CD14-positive monocyte (primary cell): ENCODE data around the gene SRPX. TPM values are rescaled to one million over a fixed set of nuclear protein-coding genes. Genes with fewer than 3 reads are reported as not detected.

ENCODE experiments used
- DNase-seq, 3 donors: peaks; one replicate each; pipeline ENCODE4 v3.0.0-alpha.2; 2011 to 2022
- H2AFZ ChIP-seq: 2 replicates; pipeline ENCODE4 v1.6.0; 2012; ENCODE audit warnings: mild to moderate bottlenecking, low read depth, low read length, inconsistent platforms; ENCODE audit not compliant: insufficient read depth, poor library complexity, severe bottlenecking
- H3K27ac ChIP-seq, 2 donors: 1 replicate in 1 of 2; 2 replicates in 1 of 2; pipeline ENCODE4 v1.5.1; 2012 to 2013; ENCODE audit warnings: low read length in 2 of 2, control low read depth in 1 of 2, inconsistent platforms in 1 of 2, low read depth in 1 of 2, mild to moderate bottlenecking in 1 of 2
- H3K27me3 ChIP-seq, 2 donors: one replicate each; pipeline versions ENCODE4 v1.6.0 to v1.6.1; 2011 to 2013; ENCODE audit warnings: low read length in 2 of 2; ENCODE audit not compliant: control insufficient read depth in 2 of 2, insufficient read depth in 2 of 2
- H3K36me3 ChIP-seq, 2 donors: replicated peaks in 1 of 2; 1 replicate in 1 of 2; 2 replicates in 1 of 2; pipeline versions ENCODE4 v1.5.1 to v1.6.1; 2012 to 2013; ENCODE audit warnings: low read length in 2 of 2, control low read depth in 1 of 2, inconsistent platforms in 1 of 2, mild to moderate bottlenecking in 1 of 2; ENCODE audit not compliant: insufficient read depth in 2 of 2, control insufficient read depth in 1 of 2
- H3K4me1 ChIP-seq, 2 donors: 1 replicate in 1 of 2; 2 replicates in 1 of 2; pipeline versions ENCODE4 v1.5.1 to v1.6.1; 2012 to 2013; ENCODE audit warnings: low read length in 2 of 2, control low read depth in 1 of 2, inconsistent platforms in 1 of 2, mild to moderate bottlenecking in 1 of 2, moderate library complexity in 1 of 2; ENCODE audit not compliant: insufficient read depth in 2 of 2, control insufficient read depth in 1 of 2
- H3K4me2 ChIP-seq: replicated peaks from 2 replicates; pipeline ENCODE3; 2012; ENCODE audit warnings: low read length, moderate library complexity, mild to moderate bottlenecking; ENCODE audit not compliant: poor library complexity, severe bottlenecking; ENCODE audit errors: extremely low read depth
- H3K4me3 ChIP-seq, 3 experiments: fragments of 200-600 bp in 1 of 3; sonication (generic) in 1 of 3; replicated peaks in 1 of 3; 1 replicate in 2 of 3; 2 replicates in 1 of 3; pipeline ENCODE4 v1.5.1; 2011 to 2013; ENCODE audit warnings: low read length in 3 of 3, mild to moderate bottlenecking in 3 of 3, control low read depth in 2 of 3, low read depth in 2 of 3, inconsistent platforms in 1 of 3, moderate library complexity in 1 of 3
- H3K79me2 ChIP-seq: 2 replicates; pipeline ENCODE4 v1.6.0; 2012; ENCODE audit warnings: mild to moderate bottlenecking, control low read depth, inconsistent platforms, low read length, moderate library complexity; ENCODE audit not compliant: insufficient read depth
- H3K9ac ChIP-seq: 2 replicates; pipeline ENCODE4 v1.6.0; 2017; ENCODE audit warnings: low read length, mild to moderate bottlenecking; ENCODE audit not compliant: insufficient read depth, poor library complexity, severe bottlenecking
- H3K9me3 ChIP-seq, 2 donors: replicated peaks in 1 of 2; 1 replicate in 1 of 2; 2 replicates in 1 of 2; pipeline versions ENCODE4 v1.5.1 to v1.6.1; 2012 to 2013; ENCODE audit warnings: low read length in 2 of 2, control low read depth in 1 of 2; ENCODE audit not compliant: control insufficient read depth in 1 of 2, insufficient read depth in 1 of 2
- H4K20me1 ChIP-seq: 2 replicates; pipeline ENCODE4 v1.6.0; 2012; ENCODE audit warnings: mild to moderate bottlenecking, low read length, control low read depth, moderate library complexity; ENCODE audit not compliant: insufficient read depth
- H3K27ac Mint-ChIP-seq, 7 donors: one replicate each; pipeline ENCODE4 v1.8.0; 2020; ENCODE audit warnings: mild to moderate bottlenecking in 7 of 7, mixed read lengths in 7 of 7, moderate library complexity in 6 of 7, inconsistent platforms in 2 of 7
- H3K27me3 Mint-ChIP-seq, 3 donors: one replicate each; pipeline ENCODE4 v1.8.0; 2021 to 2022; ENCODE audit warnings: low read depth in 3 of 3, mild to moderate bottlenecking in 3 of 3, mixed read lengths in 3 of 3, moderate library complexity in 3 of 3, inconsistent platforms in 1 of 3
- H3K36me3 Mint-ChIP-seq, 2 donors: one replicate each; pipeline ENCODE4 v1.8.0; 2020; ENCODE audit warnings: mixed read lengths in 2 of 2, inconsistent platforms in 1 of 2, mild to moderate bottlenecking in 1 of 2
- H3K4me1 Mint-ChIP-seq: one replicate; pipeline ENCODE4 v1.8.0; 2020; ENCODE audit warnings: mild to moderate bottlenecking, mixed read lengths
- H3K4me3 Mint-ChIP-seq, 2 donors: one replicate each; pipeline ENCODE4 v1.8.0; 2020; ENCODE audit warnings: mild to moderate bottlenecking in 2 of 2, mixed read lengths in 2 of 2, moderate library complexity in 1 of 2
- H3K9me3 Mint-ChIP-seq, 7 donors: one replicate each; pipeline ENCODE4 v1.8.0; 2020 to 2022; ENCODE audit warnings: mixed read lengths in 7 of 7, mild to moderate bottlenecking in 6 of 7, moderate library complexity in 6 of 7, inconsistent platforms in 2 of 7
- CTCF ChIP-seq: fragments of 200-600 bp; IDR thresholded peaks from one replicate; pipeline ENCODE4 v1.8.0; 2022; ENCODE audit warnings: antibody characterized with exemption, mild to moderate bottlenecking
- WGBS: methylation state at CpG from one replicate; pipeline ENCODE4 v1.1.5; 2013; ENCODE audit warnings: missing lambda C conversion rate; ENCODE audit not compliant: insufficient coverage; 5-methylcytosine and 5-hydroxymethylcytosine counted together
- intact Hi-C, 2 donors: fragments of 100-400 bp; cut with micrococcal nuclease; formaldehyde crosslinking; loops; one replicate each; pipeline versions ENCODE4 v1.15.0 to v1.15.1; 2023
- polyA plus RNA-seq, 3 donors: library from polyadenylated mRNA; depleted of rRNA in 1 of 3; unstranded in 2 of 3; stranded (reverse) in 1 of 3; fragments of 300-500 nt in 2 of 3; fragments of >200 nt in 1 of 3; fragmentation: Illumina TruSeq in 2 of 3; gene quantifications; 1 replicate in 2 of 3; 2 replicates in 1 of 3; pipeline ENCODE4 v1.2.3, GENCODE V29; 2012 to 2021

Gene SRPX
- polyA plus RNA-seq, 3 donors, result not detected

- H3K4me1 ChIP-seq, result no peaks in the 10 kb centered on the region
- Mint-ChIP-seq H3K36me3 (no peaks in the 10 kb centered on the region), H3K4me3 (no peak overlapping the region), H3K27ac (no peak overlapping the region), H3K27me3 (peaks cover 0 to 1% (median 0%) of the 10 kb centered on the region in 3 donors), H3K9me3 (peaks cover 0 to 4% (median 0%) of the 10 kb centered on the region in 7 donors), H3K4me1 (peaks cover 5% of the 10 kb centered on the region)
- no peaks in the 10 kb centered on the region for H3K9me3 ChIP-seq
- no peaks in the 10 kb centered on the region for H3K27me3 ChIP-seq
- no peaks in the 10 kb centered on the region for H3K79me2 ChIP-seq
- intact Hi-C loops, result no loop called here
- no peaks in the 10 kb centered on the region for H3K36me3 ChIP-seq
- H4K20me1 ChIP-seq, result no peaks in the 10 kb centered on the region
- H2AFZ ChIP-seq, result no peak overlapping the region
- H3K4me2 ChIP-seq, result no peak overlapping the region
- no peak overlapping the region for H3K27ac ChIP-seq
- no peak overlapping the region for H3K9ac ChIP-seq
- DNase-seq, result no peak
- TF ChIP-seq CTCF, result no peak
- H3K4me3 ChIP-seq, result no peak overlapping the region
- no CpG with 5 or more reads among the region's 3 CpGs for WGBS
These were observed 11.5 kb upstream of the SRPX start for GRCh38 chrX:38232079-38232686.

- no peaks in the 10 kb centered on the region for H4K20me1 ChIP-seq
- H3K4me2 ChIP-seq, result no peak overlapping the region
- TF ChIP-seq CTCF, result no peak
- H3K9me3 ChIP-seq, result no peaks in the 10 kb centered on the region
- H3K4me3 ChIP-seq, result no peak overlapping the region
- H3K4me1 Mint-ChIP-seq, result peaks cover 12% of the 10 kb centered on the region
- H3K27ac Mint-ChIP-seq, result no peak overlapping the region
- no peak overlapping the region for H2AFZ ChIP-seq
- no peak overlapping the region for H3K27ac ChIP-seq
- intact Hi-C loops, result no loop called here
- no peaks in the 10 kb centered on the region for H3K36me3 ChIP-seq
- peaks cover 26 to 42% (median 33%) of the 10 kb centered on the region in 3 donors for H3K27me3 Mint-ChIP-seq
- no peak overlapping the region for H3K4me3 Mint-ChIP-seq
- no peaks in the 10 kb centered on the region for H3K36me3 Mint-ChIP-seq
- peaks cover 0 to 8% (median 0%) of the 10 kb centered on the region in 7 donors for H3K9me3 Mint-ChIP-seq
- no peaks in the 10 kb centered on the region for H3K79me2 ChIP-seq
- no peak for DNase-seq
- no peak overlapping the region for H3K9ac ChIP-seq
- H3K4me1 ChIP-seq, result peaks cover 8 to 12% of the 10 kb centered on the region in 2 donors
- no CpG with 5 or more reads among the region's 3 CpGs for WGBS
- peaks cover 24 to 29% of the 10 kb centered on the region in 2 donors for H3K27me3 ChIP-seq
These were observed 4.4 kb upstream of the SRPX start for GRCh38 chrX:38225093-38225492.
